CD4-positive, alpha-beta T cell (primary cell): ENCODE data around the gene SLITRK3. TPM values are rescaled to one million over a fixed set of nuclear protein-coding genes. Genes with fewer than 3 reads are reported as not detected.

Source experiments
- ATAC-seq: fragments of 200-7000 bp; cut with Tn5 transposase; one replicate; pipeline ENCODE4 v1.10.0; 2022; ENCODE audit warnings: mild to moderate bottlenecking; ENCODE audit not compliant: poor library complexity
- CTCF ChIA-PET: fragments of 350-600 bp; sonication (Branson Sonifier 250); formaldehyde crosslinking; loops from one replicate; lab custom pipeline; 2021; ENCODE audit warnings: antibody characterized with exemption, inconsistent platforms; lab: Charles Lee
- POLR2A ChIA-PET: fragments of 350-600 bp; sonication (Branson Sonifier 250); formaldehyde crosslinking; loops from one replicate; lab custom pipeline; 2021; ENCODE audit warnings: antibody characterized with exemption, inconsistent platforms; lab: Charles Lee
- DNase-seq, 14 experiments: peaks; one replicate each; pipeline ENCODE4 v3.0.0-alpha.2; 2013 to 2020; ENCODE audit warnings: mixed read lengths in 2 of 14
- H3K27ac ChIP-seq, 2 donors: one replicate each; pipeline versions ENCODE4 v1.5.1 to v1.7.0; 2013; ENCODE audit warnings: low read length in 2 of 2, low read depth in 1 of 2, mild to moderate bottlenecking in 1 of 2
- H3K27me3 ChIP-seq, 2 experiments: 1 replicate in 1 of 2; 2 replicates in 1 of 2; pipeline versions ENCODE4 v1.6.1 to v1.7.0; 2013; ENCODE audit warnings: low read length in 2 of 2, control low read depth in 1 of 2, mild to moderate bottlenecking in 1 of 2, moderate library complexity in 1 of 2; ENCODE audit not compliant: insufficient read depth in 2 of 2, control insufficient read depth in 1 of 2
- H3K36me3 ChIP-seq: one replicate; pipeline ENCODE4 v1.6.1; 2013; ENCODE audit warnings: low read length, control low read depth; ENCODE audit not compliant: insufficient read depth
- H3K4me1 ChIP-seq: one replicate; pipeline ENCODE4 v1.6.1; 2013; ENCODE audit warnings: low read length, control low read depth; ENCODE audit not compliant: insufficient read depth
- H3K4me3 ChIP-seq: one replicate; pipeline ENCODE4 v1.5.1; 2013; ENCODE audit warnings: mild to moderate bottlenecking, low read length, moderate library complexity
- H3K9me3 ChIP-seq, 2 experiments: 1 replicate in 1 of 2; 2 replicates in 1 of 2; pipeline versions ENCODE4 v1.6.1 to v1.7.0; 2013; ENCODE audit warnings: low read length in 2 of 2, mild to moderate bottlenecking in 2 of 2, control low read depth in 1 of 2, moderate library complexity in 1 of 2; ENCODE audit not compliant: control insufficient read depth in 1 of 2, insufficient read depth in 1 of 2
- H3K27ac Mint-ChIP-seq: one replicate; pipeline ENCODE4 v1.8.0; 2020; ENCODE audit warnings: mixed read lengths
- H3K27me3 Mint-ChIP-seq: one replicate; pipeline ENCODE4 v1.8.0; 2021; ENCODE audit warnings: mixed read lengths
- H3K36me3 Mint-ChIP-seq: one replicate; pipeline ENCODE4 v1.8.0; 2021; ENCODE audit warnings: low read depth, mixed read lengths
- H3K4me1 Mint-ChIP-seq: one replicate; pipeline ENCODE4 v1.8.0; 2021; ENCODE audit warnings: low read depth, mixed read lengths
- H3K4me3 Mint-ChIP-seq: one replicate; pipeline ENCODE4 v1.8.0; 2020; ENCODE audit warnings: mild to moderate bottlenecking, mixed read lengths
- H3K9me3 Mint-ChIP-seq: one replicate; pipeline ENCODE4 v1.8.0; 2020; ENCODE audit warnings: mixed read lengths
- CTCF ChIP-seq: fragments of 200-600 bp; IDR thresholded peaks from one replicate; pipeline ENCODE4 v1.8.0; 2022; ENCODE audit warnings: antibody characterized with exemption, mild to moderate bottlenecking
- intact Hi-C, 2 experiments: fragments of 100-400 bp; cut with DNase I in 1 of 2; cut with micrococcal nuclease in 1 of 2; formaldehyde crosslinking; loops; one replicate each; pipeline versions ENCODE4 v1.15.1 to v1.9.0; 2023 to 2025; cut with DNase I, micrococcal nuclease
- total RNA-seq, 174 experiments: library from RNA in 2 of 174; stranded (reverse) in 2 of 174; gene quantifications; one replicate each; pipeline ENCODE4 v1.2.3 and lab custom pipeline; 2021 to 2026

The SLITRK3 gene
- total RNA-seq, 2 experiments from 2014 or later: not detected

- peak; percentile 56 for TF ChIP-seq CTCF
- DNase-seq: peak in 4 of 14 experiments; percentile 14 to 42 (median 28)
- H3K27ac ChIP-seq: no peak overlapping the region
- H3K4me1 ChIP-seq: no peaks in the 10 kb centered on the region
- H3K9me3 ChIP-seq: no peaks in the 10 kb centered on the region
- H3K4me3 Mint-ChIP-seq: no peak overlapping the region
- H3K27me3 ChIP-seq: no peaks in the 10 kb centered on the region
- no peaks in the 10 kb centered on the region for H3K4me1 Mint-ChIP-seq
- peaks cover 11% of the 10 kb centered on the region for H3K27me3 Mint-ChIP-seq
- intact Hi-C loops: no loop called here
- ChIA-PET CTCF (no interaction called here), POLR2A (no interaction called here)
- H3K36me3 Mint-ChIP-seq: no peaks in the 10 kb centered on the region
- ATAC-seq: peak; percentile 59
- H3K9me3 Mint-ChIP-seq: no peaks in the 10 kb centered on the region
- H3K36me3 ChIP-seq: no peaks in the 10 kb centered on the region
- H3K27ac Mint-ChIP-seq: no peak overlapping the region
- H3K4me3 ChIP-seq: no peak overlapping the region
Measured at GRCh38 chr3:165185707-165186327, 10.4 kb downstream of the SLITRK3 start.

DNA sequence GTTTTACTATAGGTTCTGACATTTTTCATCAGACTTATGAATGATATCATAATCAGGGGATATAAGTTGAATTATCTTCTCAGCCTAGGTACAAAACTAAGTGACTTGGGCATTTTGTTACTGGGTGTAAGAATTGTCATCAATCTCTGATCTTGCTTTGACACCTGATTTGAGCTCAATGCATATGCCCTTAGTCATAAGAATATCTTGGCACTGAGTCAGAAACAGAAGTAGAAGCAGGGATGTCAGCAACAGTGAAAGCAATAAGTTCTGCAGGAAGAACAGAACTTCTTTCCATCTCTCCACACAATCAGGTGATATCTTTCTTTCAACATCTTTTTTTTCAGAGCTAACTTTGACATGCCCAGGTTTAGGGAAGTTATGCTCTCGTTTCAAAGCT lies 14.6 kb downstream of the SLITRK3 start:
- Histone ChIP-seq H3K27me3 (no peaks in the 10 kb centered on the region), H3K9me3 (no peaks in the 10 kb centered on the region), H3K4me3 (no peak overlapping the region), H3K36me3 (no peaks in the 10 kb centered on the region), H3K4me1 (no peaks in the 10 kb centered on the region), H3K27ac (no peak overlapping the region)
- ChIA-PET CTCF (no interaction called here), POLR2A (no interaction called here)
- peaks cover 4% of the 10 kb centered on the region for H3K27me3 Mint-ChIP-seq
- DNase-seq (no peak), ATAC-seq (no peak)
- intact Hi-C loops: no loop called here
- H3K4me1 Mint-ChIP-seq: no peaks in the 10 kb centered on the region
- no peaks in the 10 kb centered on the region for H3K36me3 Mint-ChIP-seq
- no peak overlapping the region for H3K4me3 Mint-ChIP-seq
- no peak for TF ChIP-seq CTCF
- no peak overlapping the region for H3K27ac Mint-ChIP-seq
- no peaks in the 10 kb centered on the region for H3K9me3 Mint-ChIP-seq

- Mint-ChIP-seq H3K4me3 (no peak overlapping the region), H3K9me3 (no peaks in the 10 kb centered on the region), H3K27me3 (no peaks in the 10 kb centered on the region), H3K4me1 (no peaks in the 10 kb centered on the region), H3K36me3 (no peaks in the 10 kb centered on the region), H3K27ac (no peak overlapping the region)
- ChIA-PET CTCF (no interaction called here), POLR2A (no interaction called here)
- Histone ChIP-seq H3K36me3 (no peaks in the 10 kb centered on the region), H3K4me1 (no peaks in the 10 kb centered on the region), H3K27me3 (no peaks in the 10 kb centered on the region), H3K4me3 (no peak overlapping the region), H3K9me3 (peaks cover 0 to 6% of the 10 kb centered on the region in 2 experiments), H3K27ac (no peak overlapping the region)
- intact Hi-C loops: no loop called here
- no peak for TF ChIP-seq CTCF
- DNase-seq (no peak), ATAC-seq (no peak)
Measured at GRCh38 chr3:165170236-165170635, 25.9 kb downstream of the SLITRK3 start.
